ENCODE measurements around the gene CD58. TPM values are rescaled to one million over a fixed set of nuclear protein-coding genes. Genes with fewer than 3 reads are reported as not detected.

CD58 gene
- total RNA-seq, 1 experiment from 2014 or later, result 67.0 TPM

GRCh38 chr1:116559304-116559761, 11.5 kb downstream of the CD58 start:
- in situ Hi-C loops (cut with HindIII; ENCODE audit: low pct_unique_long_range_greater_than_20kb, low sequenced_read_pairs), result no loop called here
- no peak for DNase-seq (ENCODE audit: low read depth, low spot score)

GRCh38 chr1:116558571-116558970, 12.3 kb downstream of the CD58 start:
- in situ Hi-C loops (cut with HindIII; ENCODE audit: low pct_unique_long_range_greater_than_20kb, low sequenced_read_pairs), result no loop called here
- no peak for DNase-seq (ENCODE audit: low read depth, low spot score)

- no peak for DNase-seq (ENCODE audit: low read depth, low spot score)
- in situ Hi-C loops (cut with HindIII; ENCODE audit: low pct_unique_long_range_greater_than_20kb, low sequenced_read_pairs), result no loop called here
Observed at GRCh38 chr1:116558140-116558549, 12.7 kb downstream of the CD58 start.

GRCh38 chr1:116557323-116557878, 13.4 kb downstream of the CD58 start:
- DNase-seq (ENCODE audit: low read depth, low spot score), result no peak
- in situ Hi-C loops (cut with HindIII; ENCODE audit: low pct_unique_long_range_greater_than_20kb, low sequenced_read_pairs), result no loop called here

- DNase-seq (ENCODE audit: low read depth, low spot score), result peak; percentile 44
- in situ Hi-C loops (cut with HindIII; ENCODE audit: low pct_unique_long_range_greater_than_20kb, low sequenced_read_pairs), result no loop called here
Observed at GRCh38 chr1:116556289-116557006, 14.4 kb downstream of the CD58 start.

GRCh38 chr1:116554924-116555323, 15.9 kb downstream of the CD58 start:
- in situ Hi-C loops (cut with HindIII; ENCODE audit: low pct_unique_long_range_greater_than_20kb, low sequenced_read_pairs), result no loop called here
- DNase-seq (ENCODE audit: low read depth, low spot score), result no peak

- DNase-seq (ENCODE audit: low read depth, low spot score), result no peak
- in situ Hi-C loops (cut with HindIII; ENCODE audit: low pct_unique_long_range_greater_than_20kb, low sequenced_read_pairs), result no loop called here
Observed at GRCh38 chr1:116553386-116554115, 17.3 kb downstream of the CD58 start.

- in situ Hi-C loops (cut with HindIII; ENCODE audit: low pct_unique_long_range_greater_than_20kb, low sequenced_read_pairs), result no loop called here
- DNase-seq (ENCODE audit: low read depth, low spot score), result no peak
Observed at GRCh38 chr1:116546354-116546977, 24.4 kb downstream of the CD58 start.

- in situ Hi-C loops (cut with HindIII; ENCODE audit: low pct_unique_long_range_greater_than_20kb, low sequenced_read_pairs), result no loop called here
- no peak for DNase-seq (ENCODE audit: low read depth, low spot score)
Observed at GRCh38 chr1:116545359-116545705, 25.5 kb downstream of the CD58 start.

- no peak for DNase-seq (ENCODE audit: low read depth, low spot score)
- in situ Hi-C loops (cut with HindIII; ENCODE audit: low pct_unique_long_range_greater_than_20kb, low sequenced_read_pairs), result no loop called here
Observed at GRCh38 chr1:116544588-116545358, 26.1 kb downstream of the CD58 start.

- in situ Hi-C loops (cut with HindIII; ENCODE audit: low pct_unique_long_range_greater_than_20kb, low sequenced_read_pairs), result no loop called here
- DNase-seq (ENCODE audit: low read depth, low spot score), result no peak
Observed at GRCh38 chr1:116540088-116540487, 30.7 kb downstream of the CD58 start.

GRCh38 chr1:116538544-116538943, 32.3 kb downstream of the CD58 start:
- in situ Hi-C loops (cut with HindIII; ENCODE audit: low pct_unique_long_range_greater_than_20kb, low sequenced_read_pairs), result no loop called here
- DNase-seq (ENCODE audit: low read depth, low spot score), result no peak

GRCh38 chr1:116537898-116538297, 32.9 kb downstream of the CD58 start:
- no peak for DNase-seq (ENCODE audit: low read depth, low spot score)
- in situ Hi-C loops (cut with HindIII; ENCODE audit: low pct_unique_long_range_greater_than_20kb, low sequenced_read_pairs), result no loop called here

GRCh38 chr1:116537040-116537831, 33.6 kb downstream of the CD58 start:
- peak; percentile 41 for DNase-seq (ENCODE audit: low read depth, low spot score)
- in situ Hi-C loops (cut with HindIII; ENCODE audit: low pct_unique_long_range_greater_than_20kb, low sequenced_read_pairs), result no loop called here

GRCh38 chr1:116534014-116534739, 36.6 kb downstream of the CD58 start:
- DNase-seq (ENCODE audit: low read depth, low spot score), result no peak
- in situ Hi-C loops (cut with HindIII; ENCODE audit: low pct_unique_long_range_greater_than_20kb, low sequenced_read_pairs), result no loop called here

GRCh38 chr1:116533429-116533820, 37.4 kb downstream of the CD58 start:
- DNase-seq (ENCODE audit: low read depth, low spot score), result no peak
- in situ Hi-C loops (cut with HindIII; ENCODE audit: low pct_unique_long_range_greater_than_20kb, low sequenced_read_pairs), result no loop called here
